GM19468 (cell line): Measurements from ENCODE around the gene EPM2AIP1.
"Not testable (repeated sequence)": the region's sequence is repeated elsewhere in the genome, so short reads cannot be mapped to it uniquely, and the experiment has no call there.

ENCODE experiments used
- ATAC-seq: cut with Tn5 transposase; IDR thresholded peaks from one replicate; pipeline ENCODE4 v1.9.1; 2021; ENCODE audit warnings: mild to moderate bottlenecking, moderate library complexity, moderate number of reproducible peaks; ENCODE audit not compliant: unreplicated experiment; ENCODE audit errors: extremely low read depth

The EPM2AIP1 gene

GRCh38 chr3:36993326-36994283 lies 674 bp upstream of the EPM2AIP1 start, which contains the start of gene MLH1:
MLH1 (plus strand) TSS chr3:36993518; CDS start chr3:36993548, 30 bp downstream.
- ATAC-seq, result peak; percentile 96

GRCh38 chr3:36991923-36992805 lies 767 bp downstream of the EPM2AIP1 start:
- no peak for ATAC-seq

- ATAC-seq, result no peak
These were observed 1.8 kb downstream of the EPM2AIP1 start for GRCh38 chr3:36991147-36991546.

GRCh38 chr3:36989568-36989967 lies 3.4 kb downstream of the EPM2AIP1 start:
- ATAC-seq, result no peak

GRCh38 chr3:36989005-36989404 lies 3.9 kb downstream of the EPM2AIP1 start:
- no peak for ATAC-seq

GRCh38 chr3:36988356-36988755 lies 4.6 kb downstream of the EPM2AIP1 start:
- ATAC-seq, result no peak

- no peak for ATAC-seq
These were observed 11.9 kb downstream of the EPM2AIP1 start for GRCh38 chr3:36981006-36981405.

GRCh38 chr3:36973139-36973538 lies 19.8 kb downstream of the EPM2AIP1 start:
- no peak for ATAC-seq

GRCh38 chr3:36972163-36972562 lies 20.8 kb downstream of the EPM2AIP1 start:
- no peak for ATAC-seq

- peak; percentile 96 for ATAC-seq
These were observed 23.1 kb downstream of the EPM2AIP1 start for GRCh38 chr3:36969540-36970432.

- no peak for ATAC-seq
These were observed 23.8 kb downstream of the EPM2AIP1 start for GRCh38 chr3:36969085-36969484.

GRCh38 chr3:36965440-36965839 lies 27.5 kb downstream of the EPM2AIP1 start:
- ATAC-seq, result no peak

- ATAC-seq, result peak; percentile 35
These were observed 28.1 kb downstream of the EPM2AIP1 start for GRCh38 chr3:36964817-36965216.

GRCh38 chr3:36964331-36964730 lies 28.6 kb downstream of the EPM2AIP1 start:
- no peak for ATAC-seq

- ATAC-seq, result not testable (repeated sequence)
These were observed 29.9 kb downstream of the EPM2AIP1 start for GRCh38 chr3:36963008-36963407.

- no peak for ATAC-seq
These were observed 32.4 kb downstream of the EPM2AIP1 start for GRCh38 chr3:36960502-36960901.

GRCh38 chr3:36959821-36960220 lies 33.1 kb downstream of the EPM2AIP1 start:
- ATAC-seq, result no peak

- no peak for ATAC-seq
These were observed 34.9 kb downstream of the EPM2AIP1 start for GRCh38 chr3:36957862-36958686.

- no peak for ATAC-seq
These were observed 35.9 kb downstream of the EPM2AIP1 start for GRCh38 chr3:36957063-36957462.
